HK-2 (cell line): ENCODE results near the gene PCBD2.
"Not testable (repeated sequence)": the region's sequence is repeated elsewhere in the genome, so short reads cannot be mapped to it uniquely, and the experiment has no call there.

Experiments used
- DNase-seq: peaks from one replicate; pipeline ENCODE4 v3.0.0-alpha.2; 2018; ENCODE audit not compliant: unreplicated experiment

PCBD2 gene

GRCh38 chr5:134963098-134963497, 58.2 kb downstream of the PCBD2 start:
- no peak for DNase-seq

- DNase-seq = no peak
These were observed 59.7 kb downstream of the PCBD2 start for GRCh38 chr5:134964359-134965270.

GRCh38 chr5:134965271-134965825, 60.4 kb downstream of the PCBD2 start:
- DNase-seq = no peak

- no peak for DNase-seq
These were observed 62.7 kb downstream of the PCBD2 start, which contains the start of gene CATSPER3 for GRCh38 chr5:134967607-134968006. Gene CATSPER3, plus strand, starts transcription at chr5:134967907. Its CDS starts 85 bp downstream, at chr5:134967992.

- no peak for DNase-seq
These were observed 63.1 kb downstream of the PCBD2 start for GRCh38 chr5:134968055-134968454.

GRCh38 chr5:134969166-134969565, 64.2 kb downstream of the PCBD2 start:
- DNase-seq = no peak

- DNase-seq = no peak
These were observed 70.3 kb downstream of the PCBD2 start for GRCh38 chr5:134975078-134975715.

- DNase-seq = no peak
These were observed 70.9 kb downstream of the PCBD2 start for GRCh38 chr5:134975843-134976242.

- DNase-seq = no peak
These were observed 71.9 kb downstream of the PCBD2 start for GRCh38 chr5:134976841-134977240.

GRCh38 chr5:134979416-134979815, 74.5 kb downstream of the PCBD2 start:
- DNase-seq = no peak

GRCh38 chr5:134982230-134982629, 77.3 kb downstream of the PCBD2 start:
- DNase-seq = no peak

- no peak for DNase-seq
These were observed 84.4 kb downstream of the PCBD2 start for GRCh38 chr5:134989266-134989830.

GRCh38 chr5:134990183-134990582, 85.3 kb downstream of the PCBD2 start:
- not testable (repeated sequence) for DNase-seq

- no peak for DNase-seq
These were observed 87.2 kb downstream of the PCBD2 start for GRCh38 chr5:134992148-134992547.

- DNase-seq = no peak
These were observed 88.2 kb downstream of the PCBD2 start for GRCh38 chr5:134993161-134993560.

- DNase-seq = no peak
These were observed 89.7 kb downstream of the PCBD2 start for GRCh38 chr5:134994560-134995156.

GRCh38 chr5:134995850-134996402, 91.0 kb downstream of the PCBD2 start:
- DNase-seq = no peak

- DNase-seq = no peak
These were observed 92.1 kb downstream of the PCBD2 start for GRCh38 chr5:134997015-134997414.

- not testable (repeated sequence) for DNase-seq
These were observed 93.1 kb downstream of the PCBD2 start for GRCh38 chr5:134998068-134998467.

GRCh38 chr5:135004376-135004775, 99.4 kb downstream of the PCBD2 start:
- DNase-seq = no peak

- DNase-seq = no peak
These were observed 100.1 kb downstream of the PCBD2 start for GRCh38 chr5:135005076-135005475.

- DNase-seq = no peak
These were observed 102.4 kb downstream of the PCBD2 start for GRCh38 chr5:135007305-135007704.
